GM18858 (cell line): ENCODE measurements around the gene CXXC5.
A peak's percentile ranks its signal among the peaks of the same experiment; 100 is the strongest.

Experiments used
- ATAC-seq: cut with Tn5 transposase; IDR thresholded peaks from one replicate; pipeline ENCODE4 v1.9.1; 2021; ENCODE audit not compliant: unreplicated experiment

The CXXC5 gene

GRCh38 chr5:139650689-139651042 lies 2.5 kb downstream of the CXXC5 start:
- ATAC-seq = no peak

- no peak for ATAC-seq
These were observed 3.1 kb downstream of the CXXC5 start for GRCh38 chr5:139651043-139651834.

- no peak for ATAC-seq
These were observed 4.0 kb downstream of the CXXC5 start for GRCh38 chr5:139651853-139652787.

GRCh38 chr5:139652788-139653241 lies 4.7 kb downstream of the CXXC5 start:
- peak; percentile 29 for ATAC-seq

GRCh38 chr5:139653616-139654015 lies 5.5 kb downstream of the CXXC5 start:
- ATAC-seq = no peak

- ATAC-seq = no peak
These were observed 6.3 kb downstream of the CXXC5 start for GRCh38 chr5:139654464-139654863.

GRCh38 chr5:139654871-139655491 lies 6.8 kb downstream of the CXXC5 start:
- ATAC-seq = no peak

GRCh38 chr5:139655727-139656271 lies 7.7 kb downstream of the CXXC5 start:
- no peak for ATAC-seq

GRCh38 chr5:139657363-139658321 lies 9.5 kb downstream of the CXXC5 start:
- ATAC-seq = no peak

- ATAC-seq = no peak
These were observed 10.4 kb downstream of the CXXC5 start for GRCh38 chr5:139658501-139658927.

- ATAC-seq = no peak
These were observed 10.9 kb downstream of the CXXC5 start for GRCh38 chr5:139658928-139659667.

GRCh38 chr5:139659695-139660101 lies 11.5 kb downstream of the CXXC5 start:
- ATAC-seq = no peak

GRCh38 chr5:139660105-139660922 lies 12.2 kb downstream of the CXXC5 start:
- no peak for ATAC-seq

- ATAC-seq = peak; percentile 21
These were observed 13.0 kb downstream of the CXXC5 start for GRCh38 chr5:139660923-139661814.

- no peak for ATAC-seq
These were observed 14.5 kb downstream of the CXXC5 start for GRCh38 chr5:139662617-139663016.

GRCh38 chr5:139663207-139664085 lies 15.3 kb downstream of the CXXC5 start:
- no peak for ATAC-seq
